A549 (cell line): ENCODE results near the gene BCR. TPM values are rescaled to one million over a fixed set of nuclear protein-coding genes. Genes with fewer than 3 reads are reported as not detected.

Experiments used
- ATAC-seq, 2 experiments: fragments of 200-7000 bp in 1 of 2; fragments of >200 bp in 1 of 2; cut with Nextera tagmentation in 1 of 2; cut with Tn5 transposase in 1 of 2; 3 replicates each; pipeline versions ENCODE4 v1.8.0 to v1.9.1; 2018 to 2020; ENCODE audit warnings: mild to moderate bottlenecking in 1 of 2, moderate library complexity in 1 of 2
- CTCF ChIA-PET: fragments of 300-600 bp; sonication (Branson Sonifier 250); formaldehyde crosslinking; extraction: SDS; loops from one replicate; lab custom pipeline; 2021; ENCODE audit warnings: antibody characterized with exemption, inconsistent platforms; lab: Yijun Ruan, JAX
- POLR2A ChIA-PET: fragments of 350-600 bp; formaldehyde crosslinking; extraction: SDS; loops from one replicate; lab custom pipeline; 2021; ENCODE audit warnings: antibody characterized with exemption, inconsistent platforms; lab: Yijun Ruan, JAX
- DNase-seq, 2 experiments: peaks; one replicate each; pipeline versions ENCODE4 v3.0.0 to v3.0.0-alpha.2; 2011 to 2016; ENCODE audit warnings: low read depth in 1 of 2, low spot score in 1 of 2
- FAIRE-seq: peaks from 2 replicates; lab custom pipeline; 2011; peaks lifted over from hg19 to GRCh38; lab: Jason Lieb, UNC
- H3K27ac ChIP-seq, 2 experiments: fragments of >200 bp; sonication (Bioruptor Twin); formaldehyde crosslinking; 3 replicates each; pipeline ENCODE4 v1.5.1; 2016 to 2017
- H3K4me1 ChIP-seq: fragments of >200 bp; sonication (Bioruptor Twin); formaldehyde crosslinking; 3 replicates; pipeline ENCODE4 v1.6.1; 2016
- H3K4me2 ChIP-seq: fragments of >200 bp; sonication (Bioruptor Twin); formaldehyde crosslinking; 3 replicates; pipeline ENCODE4 v1.6.1; 2016
- H3K4me3 ChIP-seq: fragments of >200 bp; sonication (Bioruptor Twin); formaldehyde crosslinking; 3 replicates; pipeline ENCODE4 v1.5.1; 2016
- H3K9me3 ChIP-seq: fragments of >200 bp; sonication (Bioruptor Twin); formaldehyde crosslinking; 3 replicates; pipeline ENCODE4 v1.6.1; 2016
- ATOH8 ChIP-seq: fragments of 250-450 bp; sonication (Bioruptor Pico); IDR thresholded peaks from 2 replicates; pipeline ENCODE4 v1.5.0; 2020; ENCODE audit warnings: low read depth, mild to moderate bottlenecking, moderate library complexity
- BCL3 ChIP-seq: fragments of >200 bp; sonication (Bioruptor Twin); formaldehyde crosslinking; IDR thresholded peaks from 3 replicates; pipeline ENCODE4 v1.6.1; 2016
- BHLHE40 ChIP-seq: IDR thresholded peaks from 2 replicates; pipeline ENCODE4 v1.6.1; 2012; ENCODE audit warnings: low read depth, low read length, inconsistent platforms
- CHD2 ChIP-seq: fragments of 150-350 bp; IDR thresholded peaks from 2 replicates; pipeline ENCODE4 v1.6.1; 2014; ENCODE audit warnings: low read length; ENCODE audit not compliant: partially characterized antibody
- CHD4 ChIP-seq: fragments of 200-600 bp; sonication (generic); IDR thresholded peaks from 2 replicates; pipeline ENCODE4 v1.6.1; 2016; ENCODE audit warnings: antibody characterized with exemption, mild to moderate bottlenecking, borderline replicate concordance
- CTCF ChIP-seq: fragments of >200 bp; sonication (Bioruptor Twin); formaldehyde crosslinking; IDR thresholded peaks from 3 replicates; pipeline ENCODE4 v1.5.1; 2016
- EHMT2 ChIP-seq: fragments of 200-600 bp; sonication (generic); IDR thresholded peaks from 2 replicates; pipeline ENCODE4 v1.6.1; 2016; ENCODE audit warnings: antibody characterized with exemption, low read depth, mild to moderate bottlenecking, moderate library complexity
- ELK1 ChIP-seq: fragments of 150-350 bp; IDR thresholded peaks from 2 replicates; pipeline ENCODE4 v1.6.1; 2014; ENCODE audit warnings: low read depth, mild to moderate bottlenecking, low read length
- FOXS1 ChIP-seq: fragments of 250-450 bp; sonication (Bioruptor Pico); IDR thresholded peaks from 2 replicates; pipeline ENCODE4 v1.5.0; 2020; ENCODE audit warnings: mild to moderate bottlenecking, moderate library complexity
- GATA3 ChIP-seq: IDR thresholded peaks from 2 replicates; pipeline ENCODE4 v1.6.1; 2012; ENCODE audit warnings: borderline replicate concordance
- HDAC2 ChIP-seq: fragments of 200-600 bp; sonication (generic); IDR thresholded peaks from 2 replicates; pipeline ENCODE4 v1.6.1; 2016
- HOXA7 ChIP-seq: fragments of 250-450 bp; sonication (Bioruptor Pico); IDR thresholded peaks from 2 replicates; pipeline ENCODE4 v1.5.0; 2020; ENCODE audit warnings: mild to moderate bottlenecking, moderate library complexity
- NFE2L2 ChIP-seq: fragments of 150-350 bp; conservative IDR thresholded peaks from 2 replicates; pipeline ENCODE4 v1.6.1; 2014; ENCODE audit warnings: low read length
- NPAS2 ChIP-seq: fragments of 250-450 bp; sonication (Bioruptor Pico); IDR thresholded peaks from 2 replicates; pipeline ENCODE4 v1.8.0; 2022; ENCODE audit warnings: mild to moderate bottlenecking, moderate library complexity, borderline replicate concordance
- RARB ChIP-seq: fragments of 250-450 bp; sonication (Bioruptor Pico); IDR thresholded peaks from 2 replicates; pipeline ENCODE4 v1.8.0; 2021; ENCODE audit warnings: mild to moderate bottlenecking, moderate library complexity
- RCOR1 ChIP-seq: fragments of 150-350 bp; IDR thresholded peaks from 2 replicates; pipeline ENCODE4 v1.6.1; 2014; ENCODE audit warnings: antibody characterized with exemption, low read length, low read depth
- REST ChIP-seq: fragments of 200-600 bp; sonication (generic); IDR thresholded peaks from 2 replicates; pipeline ENCODE4 v1.6.1; 2016; ENCODE audit warnings: antibody characterized with exemption, mild to moderate bottlenecking, moderate library complexity
- RFX5 ChIP-seq: fragments of 450-650 bp; IDR thresholded peaks from 2 replicates; pipeline ENCODE4 v1.7.1; 2014; ENCODE audit warnings: antibody characterized with exemption, mild to moderate bottlenecking, moderate library complexity
- SMC3 ChIP-seq: fragments of >200 bp; sonication (Bioruptor Twin); formaldehyde crosslinking; IDR thresholded peaks from 3 replicates; pipeline ENCODE4 v1.6.1; 2018; ENCODE audit warnings: inconsistent platforms
- SREBF2 ChIP-seq: fragments of 450-650 bp; IDR thresholded peaks from 2 replicates; pipeline ENCODE4 v1.6.1; 2014; ENCODE audit warnings: mild to moderate bottlenecking, moderate library complexity
- TFCP2L1 ChIP-seq: fragments of 250-450 bp; sonication (Bioruptor Pico); IDR thresholded peaks from 2 replicates; pipeline ENCODE4 v1.5.0; 2021; ENCODE audit warnings: mild to moderate bottlenecking
- TP53 ChIP-seq: fragments of 250-450 bp; sonication (Bioruptor Pico); IDR thresholded peaks from 2 replicates; pipeline ENCODE4 v1.5.0; 2021; ENCODE audit warnings: mild to moderate bottlenecking, moderate library complexity
- ZC3H11A ChIP-seq: fragments of 450-650 bp; IDR thresholded peaks from 2 replicates; pipeline ENCODE4 v1.6.1; 2014; ENCODE audit warnings: antibody characterized with exemption, mild to moderate bottlenecking
- ZFP36 ChIP-seq: fragments of 450-650 bp; IDR thresholded peaks from 2 replicates; pipeline ENCODE4 v1.6.1; 2014; ENCODE audit warnings: borderline replicate concordance; ENCODE audit not compliant: partially characterized antibody
- ZSCAN20 ChIP-seq: fragments of 250-450 bp; sonication (Bioruptor Pico); IDR thresholded peaks from 2 replicates; pipeline ENCODE4 v1.8.0; 2022; ENCODE audit warnings: mild to moderate bottlenecking, moderate library complexity
- WGBS: methylation state at CpG from one replicate; pipeline ENCODE4 v1.1.6; 2017; ENCODE audit errors: missing lambda C conversion rate; 5-methylcytosine and 5-hydroxymethylcytosine counted together
- polyA plus RNA-seq, 4 experiments: library from polyadenylated mRNA; depleted of rRNA in 3 of 4; stranded (reverse); fragments of >200 nt; fragmentation: RNase III in 1 of 4; extraction: RNeasy Plus Mini Kit Qiagen cat#74134 plus additional on column Dnase treatment in 1 of 4; gene quantifications; 2 replicates in 3 of 4; 3 replicates in 1 of 4; pipeline ENCODE4 v1.2.3, GENCODE V29; 2011 to 2017

BCR gene
- polyA plus RNA-seq, 2 of the 4 experiments (the other 2 are of a cell fraction): 14.7 to 16.4 TPM

GRCh38 chr22:23363683-23364082 lies 183.4 kb downstream of the BCR start:
- no peak for ATAC-seq
- H3K4me2 ChIP-seq: no peak overlapping the region
- TF ChIP-seq BCL3 (no peak), NFE2L2 (no peak), ELK1 (no peak), NPAS2 (no peak), BHLHE40 (no peak)
- H3K9me3 ChIP-seq: no peaks in the 10 kb centered on the region
- POLR2A ChIA-PET: no interaction called here
- FAIRE-seq: no peak
- no peak overlapping the region for H3K27ac ChIP-seq
- no peaks in the 10 kb centered on the region for H3K4me1 ChIP-seq
- 33% methylated on average over 3 of the region's 3 CpGs for WGBS
- CTCF ChIA-PET: interaction anchor here (0.9 to 1.1 kb wide), 2 partner anchors 10 to 592 kb away, joined by 3 read pairs; no protein-coding TSS in a partner anchor
- H3K4me3 ChIP-seq: no peak overlapping the region
- no peak for DNase-seq

- no peaks in the 10 kb centered on the region for H3K4me1 ChIP-seq
- H3K9me3 ChIP-seq: no peaks in the 10 kb centered on the region
- H3K4me3 ChIP-seq: no peak overlapping the region
- ATAC-seq: no peak
- DNase-seq: no peak
- WGBS: 55% methylated on average over 3 of the region's 3 CpGs
- TF ChIP-seq SREBF2: no peak
- peak; percentile 16 for TF ChIP-seq ZFP36
- ChIA-PET POLR2A (no interaction called here), CTCF (interaction anchor here (0.7 to 1.5 kb wide), 5 partner anchors 10 to 592 kb away, joined by 3 read pairs; no protein-coding TSS in a partner anchor)
- FAIRE-seq: no peak
- H3K4me2 ChIP-seq: no peak overlapping the region
- H3K27ac ChIP-seq: no peak overlapping the region
Observed at GRCh38 chr22:23364389-23364788, 184.1 kb downstream of the BCR start.

GRCh38 chr22:23365524-23365923 lies 185.2 kb downstream of the BCR start:
- FAIRE-seq (no peak), DNase-seq (no peak), ATAC-seq (no peak)
- POLR2A ChIA-PET: no interaction called here
- CTCF ChIA-PET: interaction anchor here (1.0 to 1.5 kb wide), 2 partner anchors 21 to 84 kb away, joined by 3 to 5 read pairs; no protein-coding TSS in a partner anchor
- 83% methylated on average over 6 of the region's 6 CpGs for WGBS
- Histone ChIP-seq H3K27ac (no peak overlapping the region), H3K4me3 (no peak overlapping the region), H3K4me2 (no peak overlapping the region), H3K4me1 (no peaks in the 10 kb centered on the region), H3K9me3 (no peaks in the 10 kb centered on the region)
- TF ChIP-seq REST: no peak
- no peak for TF ChIP-seq EHMT2
- no peak for TF ChIP-seq ZC3H11A
- TF ChIP-seq HOXA7 (CRISPR knock-in tag): no peak
- TF ChIP-seq TP53 (CRISPR knock-in tag): no peak
- no peak for TF ChIP-seq ATOH8 (CRISPR knock-in tag)
- TF ChIP-seq TFCP2L1: no peak
- no peak for TF ChIP-seq RFX5
- no peak for TF ChIP-seq ZSCAN20 (CRISPR knock-in tag)
- TF ChIP-seq ELK1: no peak
- TF ChIP-seq RARB (CRISPR knock-in tag): no peak
- no peak for TF ChIP-seq CTCF
- no peak for TF ChIP-seq FOXS1 (CRISPR knock-in tag)
- TF ChIP-seq GATA3: no peak
- no peak for TF ChIP-seq CHD4
- no peak for TF ChIP-seq CHD2
- no peak for TF ChIP-seq RCOR1
- TF ChIP-seq SMC3: no peak
- TF ChIP-seq HDAC2: no peak
